HG02970 (cell line): ENCODE data around the gene SLC5A2.
"Not testable (repeated sequence)": the region's sequence is repeated elsewhere in the genome, so short reads cannot be mapped to it uniquely, and the experiment has no call there.

Source experiments
- ATAC-seq: cut with Tn5 transposase; IDR thresholded peaks from one replicate; pipeline ENCODE4 v1.9.1; 2021; ENCODE audit warnings: mild to moderate bottlenecking, moderate library complexity, moderate number of reproducible peaks; ENCODE audit not compliant: unreplicated experiment, low FRiP score

Gene SLC5A2

DNA sequence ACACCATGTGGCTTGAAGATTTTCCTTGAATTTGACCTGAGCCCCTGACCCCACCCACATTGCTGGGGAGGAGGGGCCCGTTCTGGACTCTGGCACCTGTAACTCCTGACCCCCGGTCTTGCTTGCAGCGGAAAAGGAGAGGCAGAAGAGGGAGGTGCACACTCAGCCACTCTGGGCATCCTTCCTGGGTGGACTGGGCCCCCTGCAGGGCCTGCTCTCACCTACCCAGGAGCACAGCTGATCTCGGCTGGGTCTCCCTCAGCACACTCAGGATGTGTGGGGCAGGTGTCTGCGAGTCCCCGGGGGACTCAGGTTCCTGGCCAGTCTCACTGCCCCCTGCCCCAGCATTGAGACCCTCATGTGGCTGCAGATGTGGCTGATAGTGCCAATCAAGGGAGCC, 40.8 kb downstream of the SLC5A2 start:
- not testable (repeated sequence) for ATAC-seq

DNA sequence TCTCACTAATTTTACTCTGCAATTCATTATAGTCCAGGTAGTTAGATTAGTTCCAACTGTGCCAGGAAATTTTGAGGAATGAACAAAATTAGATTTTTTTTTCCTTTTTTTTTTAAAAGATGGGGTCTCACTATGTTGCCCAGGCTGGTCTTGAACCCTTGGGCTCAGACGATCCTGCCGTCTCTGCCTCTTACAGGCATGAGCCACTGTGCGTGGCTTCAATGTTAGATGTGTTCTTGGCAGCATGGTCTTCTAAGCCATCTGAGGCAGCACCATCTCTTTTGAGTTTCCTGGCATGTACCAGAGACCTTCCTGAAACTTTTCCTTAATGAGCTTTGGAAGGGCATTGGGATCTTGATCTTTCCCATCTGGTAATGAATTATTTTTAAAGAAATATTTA, 42.2 kb downstream of the SLC5A2 start:
- ATAC-seq = no peak

DNA sequence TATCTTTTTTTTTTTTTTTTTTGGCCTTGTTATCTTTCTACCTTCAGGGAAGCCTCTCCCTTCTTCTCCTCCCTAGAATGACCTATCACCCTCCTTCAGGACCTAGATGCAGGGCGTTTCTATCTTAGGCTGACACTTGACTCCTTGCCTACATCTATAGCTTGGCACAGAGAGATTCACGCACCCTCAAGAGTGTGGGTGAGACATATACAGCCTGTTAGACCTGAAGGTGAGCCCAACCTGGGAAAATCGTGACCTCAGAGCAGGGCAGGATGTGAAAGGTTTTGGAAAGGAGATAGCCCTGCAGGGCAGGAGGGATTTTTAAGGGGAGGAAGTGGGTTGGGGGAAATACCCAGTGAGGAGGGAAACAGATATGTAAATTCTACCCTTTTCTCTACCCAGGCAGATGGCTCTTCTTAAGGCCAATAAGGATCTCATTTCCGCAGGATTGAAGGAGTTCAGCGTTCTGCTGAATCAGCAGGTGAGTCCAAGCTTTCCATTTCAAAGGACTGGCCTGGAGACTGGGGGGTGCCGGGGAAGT, 44.9 kb downstream of the SLC5A2 start, which contains the start of gene AHSP:
AHSP (plus strand) TSS at position 167 of the 541 bp plus-strand sequence; CDS start at position 407, 240 bp downstream.
- ATAC-seq = no peak

DNA sequence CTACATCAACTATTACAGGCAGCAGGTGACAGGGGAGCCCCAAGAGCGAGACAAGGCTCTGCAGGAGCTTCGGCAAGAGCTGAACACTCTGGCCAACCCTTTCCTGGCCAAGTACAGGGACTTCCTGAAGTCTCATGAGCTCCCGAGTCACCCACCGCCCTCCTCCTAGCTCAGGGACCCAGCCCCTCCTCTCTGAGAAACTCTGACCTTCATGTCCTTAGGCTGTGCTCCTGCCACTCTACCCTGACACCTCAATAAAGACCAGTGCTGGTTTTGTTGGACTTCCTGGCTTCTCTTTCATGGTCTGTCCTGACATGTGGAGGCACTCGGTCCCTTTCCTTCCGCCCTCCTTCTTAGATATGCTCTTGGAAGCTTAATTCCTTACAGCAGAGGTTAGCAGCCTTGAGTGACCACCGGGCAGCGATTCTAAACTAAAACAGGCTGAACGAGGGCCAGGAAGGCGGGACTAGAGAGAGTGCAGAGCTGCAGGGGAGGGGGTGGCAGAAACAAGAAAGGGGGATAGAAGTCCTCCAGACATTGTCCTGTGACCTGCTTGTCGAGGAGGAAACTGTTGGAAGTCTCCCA, 45.7 kb downstream of the SLC5A2 start:
- ATAC-seq = no peak

DNA sequence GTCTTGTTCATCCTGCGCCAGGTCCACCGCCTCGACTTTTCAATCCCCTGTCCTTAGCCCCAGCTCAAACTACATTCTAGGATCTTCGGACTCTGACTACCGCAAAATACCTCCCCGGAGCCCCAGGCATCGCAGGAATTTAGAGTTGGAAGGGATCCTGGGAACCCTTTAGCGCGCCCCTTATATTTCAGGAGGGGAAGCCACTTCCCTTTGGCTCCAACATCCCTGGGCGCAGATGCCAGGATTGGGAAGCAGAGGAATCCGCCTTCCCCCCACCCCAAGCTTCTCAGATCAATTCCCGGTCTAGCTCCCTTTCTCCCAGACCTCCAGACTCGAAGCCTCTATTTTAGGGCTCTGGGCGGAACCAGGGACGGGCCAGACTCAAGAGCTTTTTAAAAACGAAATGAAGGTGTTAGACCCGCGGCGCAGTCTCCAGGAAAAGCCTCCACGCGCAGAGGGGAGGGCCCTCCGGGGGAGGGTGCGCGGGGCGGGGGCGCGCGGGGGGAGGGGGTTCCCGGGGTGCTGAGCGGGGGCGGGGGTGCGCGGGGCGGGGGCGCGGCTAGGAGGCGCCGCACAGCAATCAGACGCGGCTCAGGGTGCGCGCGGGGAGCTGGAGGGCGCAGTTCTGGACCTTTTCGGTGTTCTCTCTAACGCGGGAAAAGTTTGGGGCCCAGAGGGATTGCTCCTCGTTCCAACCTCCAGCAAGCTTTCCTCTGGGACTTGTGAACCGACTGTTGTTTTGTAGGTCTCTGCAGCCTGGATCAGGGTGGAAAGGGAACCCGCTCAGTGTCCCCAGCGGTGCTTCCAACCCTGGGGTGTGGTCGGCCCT, 46.4 kb downstream of the SLC5A2 start:
- no peak for ATAC-seq

DNA sequence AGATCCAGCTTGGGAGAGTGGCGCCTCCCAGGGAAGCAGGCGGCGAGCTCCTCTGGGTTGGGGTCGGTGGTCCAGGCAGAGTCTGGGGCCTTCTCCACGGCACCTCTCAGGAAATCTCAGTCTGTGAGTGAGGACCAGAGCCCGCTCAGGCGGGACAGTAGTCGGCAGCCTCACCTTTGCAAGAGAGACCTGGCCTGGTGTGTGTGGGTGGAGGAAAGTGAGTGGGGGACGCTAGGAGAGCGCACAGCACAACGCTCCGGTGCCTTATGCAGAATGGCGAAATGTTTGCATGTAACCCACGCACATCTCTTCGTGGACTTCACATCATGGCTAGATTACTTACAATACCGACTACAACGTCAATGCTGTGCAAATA, 47.0 kb downstream of the SLC5A2 start:
- ATAC-seq = no peak

DNA sequence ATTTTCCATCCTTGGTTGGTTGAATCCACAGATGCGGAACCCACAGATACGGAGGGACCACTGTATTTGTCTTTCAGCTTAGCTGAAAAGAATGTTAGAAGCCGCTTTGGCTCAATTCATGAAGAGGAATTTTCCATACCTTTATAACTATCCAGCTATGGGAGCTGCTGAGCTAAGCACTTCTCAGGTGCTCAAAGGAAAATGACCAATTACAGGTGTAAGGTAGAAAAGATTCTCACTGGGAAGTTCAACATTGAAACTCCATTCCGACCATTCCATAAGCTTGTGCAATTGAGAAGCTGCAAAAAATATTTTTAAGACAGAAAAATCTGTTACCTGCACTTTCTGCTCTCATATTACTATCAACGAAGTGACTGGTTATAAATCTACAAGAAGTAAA, 47.5 kb downstream of the SLC5A2 start:
- ATAC-seq = no peak

DNA sequence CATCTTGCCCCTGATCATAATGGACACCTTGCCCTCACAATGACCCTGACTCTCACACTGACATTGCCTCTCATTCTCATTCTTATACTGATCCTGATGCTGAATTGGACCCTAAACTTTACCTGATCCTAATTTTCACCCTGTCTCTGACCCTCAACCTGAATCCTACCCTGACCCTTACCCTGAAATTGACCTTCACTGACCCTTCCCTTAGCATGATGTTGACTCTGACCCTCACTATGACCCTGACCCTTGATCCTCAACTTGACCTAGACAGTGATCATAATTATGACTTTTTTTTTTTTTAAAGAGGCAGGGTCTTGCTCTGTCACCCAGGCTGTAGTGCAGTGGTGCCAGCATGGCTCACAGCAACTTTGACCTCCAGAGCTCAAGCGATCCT, 48.2 kb downstream of the SLC5A2 start:
- no peak for ATAC-seq

DNA sequence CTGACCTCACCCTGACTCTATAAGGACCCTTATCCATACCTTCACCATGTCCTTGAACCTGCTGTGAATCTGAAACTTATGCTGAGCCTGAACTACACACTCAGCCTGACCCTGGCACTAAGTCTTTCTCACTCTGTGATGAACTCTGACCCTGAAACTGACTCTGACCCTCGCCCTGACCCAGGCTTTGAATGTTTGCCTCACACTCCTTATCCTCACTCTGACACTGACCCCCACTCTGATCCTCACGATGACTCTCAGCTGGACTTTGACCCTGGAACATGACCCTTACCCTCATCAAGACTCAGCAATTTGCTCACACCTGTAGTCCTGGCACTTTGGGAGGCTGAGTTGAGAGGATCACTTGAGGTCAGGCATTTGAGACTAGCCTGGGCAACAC, 49.2 kb downstream of the SLC5A2 start:
- no peak for ATAC-seq

DNA sequence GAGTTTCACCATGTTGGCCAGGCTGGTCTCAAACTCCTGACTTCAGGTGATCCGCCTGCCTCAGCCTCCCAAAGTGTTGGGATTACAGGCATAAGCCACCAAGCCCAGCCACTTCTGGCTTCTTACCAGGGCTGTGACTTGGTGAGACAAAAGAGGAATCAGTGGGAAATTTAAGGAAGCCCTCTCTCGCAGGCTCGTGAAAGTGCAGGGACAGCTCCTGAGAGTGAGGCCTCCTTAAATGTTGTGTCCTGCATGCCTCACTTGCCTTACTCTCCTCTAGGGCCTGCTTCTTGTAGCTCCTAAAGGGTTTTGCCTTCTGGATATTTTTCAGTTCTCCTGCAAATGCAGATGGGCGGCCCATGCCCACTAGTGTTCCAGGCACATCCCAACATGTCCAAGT, 50.0 kb downstream of the SLC5A2 start:
- ATAC-seq = no peak

DNA sequence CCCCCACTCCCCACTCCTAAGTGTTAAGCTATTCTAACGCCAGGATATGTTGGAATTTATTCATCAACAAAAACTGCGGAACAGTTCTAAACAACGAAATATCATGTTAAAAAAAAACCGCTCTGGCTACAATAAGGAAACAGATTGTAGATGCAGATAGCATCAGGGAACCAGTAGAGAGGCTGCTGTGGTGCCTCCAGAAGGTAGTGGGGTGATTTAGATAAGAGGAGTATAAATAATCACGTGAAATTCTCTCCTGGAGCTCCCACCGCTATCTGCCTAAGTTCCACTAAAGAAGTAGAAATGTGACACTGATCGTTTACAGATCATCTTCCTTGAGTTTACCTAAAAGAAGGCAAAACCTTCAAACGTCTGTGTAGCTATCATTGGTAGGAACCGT, 52.8 kb downstream of the SLC5A2 start:
- no peak for ATAC-seq

DNA sequence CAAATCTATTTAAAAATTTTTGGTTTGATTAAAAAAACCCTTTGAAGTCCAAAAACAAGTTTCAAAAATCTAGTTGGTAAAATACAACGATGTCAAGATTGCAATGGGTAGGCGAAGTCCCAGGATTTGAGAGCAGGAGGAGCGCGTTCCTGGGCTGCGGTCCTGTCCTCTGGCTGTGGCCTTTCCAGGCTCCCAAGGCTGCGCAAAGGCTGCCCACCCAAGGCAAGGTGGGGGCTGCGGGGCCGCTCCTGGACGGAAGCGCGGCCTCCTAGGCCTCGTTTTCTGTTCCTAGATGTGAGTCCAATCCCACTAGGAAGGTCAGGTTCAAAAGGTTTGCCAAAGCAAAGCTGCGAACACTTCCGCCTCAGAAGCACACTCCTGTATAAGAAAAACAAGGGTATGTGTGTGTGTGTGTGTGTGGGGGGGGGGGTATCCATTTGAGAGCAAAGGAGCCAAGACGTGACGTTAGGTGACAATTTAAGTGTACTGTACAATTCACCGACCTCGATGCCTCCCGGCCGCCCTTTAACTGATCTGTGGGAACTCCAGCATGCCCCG, 54.0 kb downstream of the SLC5A2 start:
- ATAC-seq = no peak

DNA sequence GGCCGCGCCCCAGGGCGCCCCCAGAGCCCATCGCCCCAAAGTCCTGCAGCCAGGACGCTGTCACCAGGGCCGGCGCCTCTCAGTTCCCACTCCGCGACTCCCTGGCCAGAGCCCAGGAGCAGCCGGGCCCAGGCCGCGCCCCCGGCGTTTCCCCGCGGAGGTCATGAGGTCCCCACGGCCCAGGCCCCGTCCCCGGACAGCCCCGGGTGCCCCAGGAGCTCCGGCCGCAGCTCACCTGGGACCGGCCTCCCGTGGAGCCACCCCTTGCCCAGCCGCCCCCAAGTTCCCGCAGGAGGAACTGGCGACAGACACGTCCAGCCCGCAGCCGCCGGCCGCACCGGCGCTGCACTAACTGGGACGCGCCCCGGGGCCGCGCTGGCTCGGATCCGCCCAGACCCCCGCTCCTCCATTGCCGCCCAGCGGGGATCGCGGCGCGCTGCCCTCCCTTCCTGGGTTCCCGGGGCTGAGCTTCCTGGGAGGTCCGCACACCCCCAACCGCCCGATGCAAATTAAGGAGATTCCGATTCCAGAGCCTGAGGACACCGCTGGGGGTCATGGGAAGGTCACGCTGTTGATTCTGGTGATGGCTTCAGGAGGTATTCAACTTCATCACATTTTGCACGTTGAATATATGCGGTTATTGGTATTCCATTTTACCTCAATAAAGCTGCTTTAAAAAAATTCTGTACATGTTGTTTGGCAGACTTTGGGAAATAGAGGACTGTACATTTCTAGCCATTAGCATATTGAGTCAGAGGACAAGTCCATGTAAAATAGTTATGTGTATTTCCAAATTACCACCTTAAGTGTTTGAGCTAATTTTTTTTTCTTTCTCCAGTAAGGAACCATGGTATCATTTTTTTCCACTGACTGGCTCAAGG, 54.7 kb downstream of the SLC5A2 start:
- ATAC-seq = no peak

DNA sequence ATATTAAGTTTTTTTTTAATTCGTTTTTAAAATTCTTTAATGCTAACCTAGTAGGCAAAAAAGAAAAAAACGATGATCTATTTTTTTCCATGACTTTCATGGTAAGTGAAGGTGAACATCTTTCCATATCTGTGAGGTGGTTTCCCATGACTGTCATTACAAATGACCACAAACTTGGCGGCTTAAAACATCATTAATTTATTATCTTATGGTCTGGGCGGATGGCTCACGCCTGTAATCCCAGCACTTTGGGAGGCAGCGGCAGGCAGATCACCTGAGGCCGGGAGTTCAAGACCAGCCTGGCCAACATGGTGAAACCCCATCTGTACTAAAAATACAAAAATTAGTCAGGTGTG, 55.3 kb downstream of the SLC5A2 start:
- not testable (repeated sequence) for ATAC-seq

DNA sequence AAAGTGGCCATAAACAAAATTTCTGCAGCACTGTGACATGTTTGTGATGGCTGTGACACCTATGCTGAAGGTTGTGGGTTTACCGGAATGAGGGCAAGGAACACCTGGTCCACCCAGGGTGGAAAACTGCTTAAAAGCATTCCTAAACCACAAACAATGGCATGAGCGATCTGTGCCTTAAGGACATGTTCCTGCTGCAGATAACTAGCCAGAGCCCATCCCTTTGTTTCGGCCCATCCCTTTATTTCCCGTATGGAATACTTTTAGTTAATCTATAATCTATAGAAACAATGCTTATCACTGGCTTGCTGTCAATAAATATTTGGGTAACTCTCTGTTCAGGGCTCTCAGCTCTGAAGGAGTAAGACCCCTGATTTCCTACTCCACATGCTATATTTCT, 56.8 kb downstream of the SLC5A2 start:
- not testable (repeated sequence) for ATAC-seq
